WERI-Rb-1 (cell line): ENCODE measurements around the gene ZNF526.
A peak's percentile ranks its signal among the peaks of the same experiment; 100 is the strongest.

ENCODE experiments used
- DNase-seq: peaks from one replicate; pipeline ENCODE4 v3.0.0-alpha.2; 2020
- H3K27ac ChIP-seq: fragments of 250-450 bp; sonication (Bioruptor Pico); 2 replicates; pipeline ENCODE4 v1.5.1; 2020; ENCODE audit warnings: mild to moderate bottlenecking, moderate library complexity
- H3K27me3 ChIP-seq: fragments of 250-450 bp; sonication (Bioruptor Pico); 2 replicates; pipeline ENCODE4 v1.5.1; 2021; ENCODE audit warnings: mild to moderate bottlenecking, low read depth, moderate library complexity; ENCODE audit not compliant: insufficient read depth, severe bottlenecking
- H3K36me3 ChIP-seq: fragments of 250-450 bp; sonication (Bioruptor Pico); 2 replicates; pipeline ENCODE4 v1.5.1; 2020; ENCODE audit warnings: mild to moderate bottlenecking, moderate library complexity
- H3K4me3 ChIP-seq: 2 replicates; pipeline ENCODE4 v1.5.1; 2011; ENCODE audit warnings: low read depth, mild to moderate bottlenecking, control low read depth, low read length
- H3K9me3 ChIP-seq: fragments of 250-450 bp; sonication (Bioruptor Pico); 2 replicates; pipeline ENCODE4 v1.5.1; 2021; ENCODE audit warnings: mild to moderate bottlenecking, moderate library complexity; ENCODE audit not compliant: severe bottlenecking
- CTCF ChIP-seq: IDR thresholded peaks from 2 replicates; pipeline ENCODE4 v1.5.1; 2011; ENCODE audit warnings: low read depth, mild to moderate bottlenecking, control low read depth, inconsistent platforms, low read length

The ZNF526 gene

GRCh38 chr19:42274065-42274682, 54.1 kb downstream of the ZNF526 start:
- no peak for TF ChIP-seq CTCF
- peaks cover 31% of the 10 kb centered on the region for H3K36me3 ChIP-seq
- DNase-seq: no peak
- no peak overlapping the region for H3K4me3 ChIP-seq
- no peaks in the 10 kb centered on the region for H3K9me3 ChIP-seq
- H3K27ac ChIP-seq: no peak overlapping the region; the same call in 1 of the 2 replicates
- H3K27me3 ChIP-seq: no peaks in the 10 kb centered on the region

- Histone ChIP-seq H3K4me3 (no peak overlapping the region), H3K9me3 (no peaks in the 10 kb centered on the region), H3K27me3 (no peaks in the 10 kb centered on the region), H3K27ac (no peak overlapping the region), H3K36me3 (peaks cover 31% of the 10 kb centered on the region)
- TF ChIP-seq CTCF: no peak
- peak; percentile 58 for DNase-seq
Measured at GRCh38 chr19:42275103-42275502, 55.0 kb downstream of the ZNF526 start.

GRCh38 chr19:42275517-42275916, 55.4 kb downstream of the ZNF526 start:
- Histone ChIP-seq H3K27me3 (no peaks in the 10 kb centered on the region), H3K27ac (no peak overlapping the region), H3K9me3 (no peaks in the 10 kb centered on the region), H3K36me3 (peaks cover 31% of the 10 kb centered on the region), H3K4me3 (no peak overlapping the region)
- DNase-seq: no peak
- no peak for TF ChIP-seq CTCF

GRCh38 chr19:42276284-42276683, 56.2 kb downstream of the ZNF526 start:
- no peak for DNase-seq
- no peak for TF ChIP-seq CTCF
- Histone ChIP-seq H3K9me3 (no peaks in the 10 kb centered on the region), H3K27ac (no peak overlapping the region), H3K36me3 (peaks cover 31% of the 10 kb centered on the region), H3K4me3 (no peak overlapping the region), H3K27me3 (no peaks in the 10 kb centered on the region)

- H3K4me3 ChIP-seq: no peak overlapping the region
- no peaks in the 10 kb centered on the region for H3K9me3 ChIP-seq
- H3K36me3 ChIP-seq: peaks cover 30% of the 10 kb centered on the region
- H3K27ac ChIP-seq: no peak overlapping the region
- H3K27me3 ChIP-seq: no peaks in the 10 kb centered on the region
- DNase-seq: no peak
- no peak for TF ChIP-seq CTCF
Measured at GRCh38 chr19:42276821-42277220, 56.7 kb downstream of the ZNF526 start.
